ENCODE measurements around the gene ALDH3A1.

- TF ChIP-seq MYC (IDR thresholded peaks at IDR 0.05; ENCODE audit: borderline replicate concordance, low read length) (no peak), EP300 (IDR thresholded peaks at IDR 0.05) (no peak), CTCF (IDR thresholded peaks at IDR 0.05) (no peak), ZNF302 (CRISPR knock-in tag; IDR thresholded peaks at IDR 0.05) (no peak), POLR2A (IDR thresholded peaks at IDR 0.05; ENCODE audit: low read length) (no peak), RAD21 (conservative IDR thresholded peaks at IDR 0.05 in 1 of 2, IDR thresholded peaks at IDR 0.05 in 1 of 2) (no peak), ZFP36 (IDR thresholded peaks at IDR 0.05; ENCODE audit: borderline replicate concordance, partially characterized antibody) (no peak), MAZ (IDR thresholded peaks at IDR 0.05; ENCODE audit: borderline replicate concordance, low read depth, low read length) (no peak), RCOR1 (IDR thresholded peaks at IDR 0.05; ENCODE audit: low read depth, low read length) (no peak), NPAS2 (CRISPR knock-in tag; IDR thresholded peaks at IDR 0.05; ENCODE audit: borderline replicate concordance) (no peak), SMC3 (IDR thresholded peaks at IDR 0.05) (no peak), CBX8 (IDR thresholded peaks at IDR 0.05) (no peak), CHD2 (IDR thresholded peaks at IDR 0.05; ENCODE audit: low read length, partially characterized antibody) (no peak), REST (IDR thresholded peaks at IDR 0.05) (no peak)
Observed at GRCh38 chr17:19791918-19792550, 43.9 kb upstream of the ALDH3A1 start.

Data from A549 (cell line).